AG04450 (cell line): Measurements from ENCODE around the gene HOXA3. TPM values are rescaled to one million over a fixed set of nuclear protein-coding genes. Genes with fewer than 3 reads are reported as not detected.

Experiments used
- CTCF ChIA-PET: fragments of 300-600, 350-600 bp; formaldehyde crosslinking; extraction: SDS; loops from one replicate; lab custom pipeline; 2022; ENCODE audit warnings: antibody characterized with exemption, inconsistent platforms; lab: Charles Lee
- POLR2A ChIA-PET: fragments of 350-600 bp; formaldehyde crosslinking; extraction: SDS; loops from one replicate; lab custom pipeline; 2021; ENCODE audit warnings: antibody characterized with exemption, inconsistent platforms; lab: Yijun Ruan, JAX
- DNase-seq: peaks from one replicate; pipeline ENCODE4 v3.0.0-alpha.2; 2011; ENCODE audit warnings: low read depth, low spot score
- H3K27ac ChIP-seq: one replicate; pipeline ENCODE4 v1.5.1; 2012; ENCODE audit warnings: low read depth, low read length, control low read depth
- H3K27me3 ChIP-seq: one replicate; pipeline ENCODE4 v1.6.0; 2012; ENCODE audit warnings: low read length; ENCODE audit not compliant: control insufficient read depth, insufficient read depth
- H3K4me3 ChIP-seq: 2 replicates; pipeline ENCODE4 v1.5.1; 2011; ENCODE audit warnings: mild to moderate bottlenecking, low read depth, low read length, control low read depth
- H3K9me3 ChIP-seq: 2 replicates; pipeline ENCODE4 v1.5.1; 2012; ENCODE audit warnings: low read length; ENCODE audit not compliant: control insufficient read depth, insufficient read depth
- CTCF ChIP-seq: IDR thresholded peaks from 2 replicates; pipeline ENCODE4 v1.5.1; 2011; ENCODE audit warnings: low read depth, low read length, control low read depth, inconsistent platforms
- polyA plus RNA-seq: library from polyadenylated mRNA; depleted of rRNA; stranded (reverse); fragments of >200 nt; gene quantifications from 2 replicates; pipeline ENCODE4 v1.2.3, GENCODE V29; 2011

The HOXA3 gene
- polyA plus RNA-seq, 1 experiment, result 1.6 TPM

DNA sequence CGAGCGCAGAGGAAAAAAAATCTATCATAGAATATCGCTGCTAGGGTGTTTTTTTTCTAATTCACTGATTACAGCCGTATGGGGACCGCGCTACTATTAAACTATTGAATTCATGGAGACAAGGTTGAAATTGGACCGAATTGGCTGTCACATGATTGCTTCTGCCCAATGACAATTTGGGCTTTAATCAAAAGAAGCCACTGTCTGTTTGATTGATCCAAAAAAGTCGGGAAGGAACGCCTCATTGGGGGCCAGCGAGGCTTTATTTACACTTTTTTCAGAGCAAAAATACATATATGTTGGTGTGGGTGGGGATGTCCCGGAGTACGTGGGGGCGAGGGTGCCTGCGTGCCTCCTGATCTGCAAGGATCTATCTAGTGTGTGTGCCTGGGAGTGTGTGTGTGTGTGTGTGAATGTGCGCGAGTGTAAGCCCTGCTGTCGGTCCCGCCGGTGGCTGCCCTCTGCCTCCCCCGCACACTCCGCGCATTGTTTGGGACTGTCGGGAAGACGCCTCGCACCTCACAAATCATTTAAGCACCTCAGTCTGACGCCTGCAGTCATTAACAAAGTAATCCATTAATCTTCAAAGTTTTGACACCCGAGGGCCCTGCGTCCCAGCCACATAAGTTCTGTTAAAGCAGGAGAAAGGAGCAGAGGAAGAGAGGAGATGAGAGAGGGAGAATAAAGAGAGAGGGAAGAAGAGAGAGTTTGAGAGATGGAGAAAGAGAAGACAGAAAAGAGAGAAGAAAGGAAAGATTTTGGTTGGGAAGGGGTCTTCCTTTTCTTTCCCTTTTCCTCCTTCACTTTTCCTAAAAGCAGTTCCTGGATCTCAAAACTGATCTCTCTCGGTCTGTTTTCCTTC, 49.6 kb downstream of the HOXA3 start, which contains the start of gene HOXA2:
HOXA2 (minus strand) TSS at position 103 of the 862 bp plus-strand sequence. CDS start 183 bp downstream, outside the sequence.
- H3K4me3 ChIP-seq, result peak within 1 kb of the TSS; percentile 70
- ChIA-PET CTCF (interaction anchor here (0.6 kb wide), 1 partner anchor 249 kb away, joined by 3 read pairs; no protein-coding TSS in a partner anchor), POLR2A (interaction anchor here (0.7 kb wide), 1 partner anchor 17 kb away, joined by 3 read pairs; no protein-coding TSS in a partner anchor)
- H3K27me3 ChIP-seq, result no peaks in the 10 kb centered on the region
- no peak for TF ChIP-seq CTCF
- DNase-seq, result no peak
- H3K27ac ChIP-seq, result peak within 1 kb of the TSS; percentile 93
- peaks cover 4% of the 10 kb centered on the region; the same call in 1 of the 2 replicates for H3K9me3 ChIP-seq

GRCh38 chr7:27101957-27102580, 50.3 kb downstream of the HOXA3 start:
- H3K27ac ChIP-seq, result peak overlapping the region; percentile 93
- TF ChIP-seq CTCF, result no peak
- no peaks in the 10 kb centered on the region for H3K27me3 ChIP-seq
- DNase-seq, result no peak
- H3K4me3 ChIP-seq, result peak overlapping the region; percentile 70
- POLR2A ChIA-PET, result interaction anchor here (1.0 to 1.4 kb wide), 3 partner anchors 9 to 13 kb away, joined by 3 to 13 read pairs (median 5); no protein-coding TSS in a partner anchor
- CTCF ChIA-PET, result interaction anchor here (3.9 kb wide), 1 partner anchor 42 kb away, joined by 23 read pairs; the partner anchor contains the start of gene HOXA5
- peaks cover 4% of the 10 kb centered on the region; the same call in 1 of the 2 replicates for H3K9me3 ChIP-seq

DNA sequence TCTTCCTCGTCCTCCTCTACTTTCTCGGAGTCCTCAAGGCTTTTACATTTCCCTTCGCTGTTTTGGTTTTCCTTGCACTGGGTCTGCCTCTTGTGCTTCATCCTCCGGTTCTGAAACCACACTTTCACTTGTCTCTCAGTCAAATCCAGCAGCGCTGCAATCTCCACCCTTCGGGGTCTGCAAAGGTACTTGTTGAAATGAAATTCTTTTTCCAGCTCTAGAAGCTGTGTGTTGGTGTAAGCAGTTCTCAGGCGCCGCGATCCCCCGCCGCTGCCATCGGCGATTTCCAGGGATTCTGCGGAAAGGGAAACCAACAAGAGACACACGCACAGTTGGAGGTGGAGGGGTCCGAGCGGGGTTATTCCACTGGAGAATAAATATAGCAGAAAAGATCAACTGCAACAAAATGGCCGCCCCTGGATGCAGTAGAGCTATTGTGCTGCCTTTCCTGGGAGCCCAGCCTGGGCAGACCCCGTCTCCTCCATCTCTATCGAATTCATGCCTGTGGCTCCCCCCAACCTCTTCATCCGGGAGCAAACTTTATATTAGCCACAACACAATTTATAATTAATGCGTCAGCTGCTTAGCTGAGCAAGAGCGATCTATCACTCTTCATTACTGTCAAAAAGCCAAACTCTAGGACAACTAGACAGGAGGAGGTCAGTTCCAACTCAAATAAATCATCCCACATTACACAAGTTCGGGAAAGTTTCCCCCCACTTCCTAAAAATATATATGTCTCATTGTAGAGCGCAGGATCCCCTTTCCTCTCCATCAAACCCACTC, 51.0 kb downstream of the HOXA3 start:
- no peak for TF ChIP-seq CTCF
- Histone ChIP-seq H3K27me3 (no peaks in the 10 kb centered on the region), H3K9me3 (peaks cover 4% of the 10 kb centered on the region; the same call in 1 of the 2 replicates), H3K27ac (peak overlapping the region; percentile 93), H3K4me3 (peak overlapping the region; percentile 70)
- DNase-seq, result no peak
- ChIA-PET POLR2A (interaction anchor here (1.0 to 1.4 kb wide), 3 partner anchors 10 to 14 kb away, joined by 3 to 13 read pairs (median 5); no protein-coding TSS in a partner anchor), CTCF (interaction anchor here (1.2 to 5.6 kb wide), 4 partner anchors 33 to 420 kb away, joined by 3 to 28 read pairs (median 14); partner anchors contain the start of gene HOXA5)

DNA sequence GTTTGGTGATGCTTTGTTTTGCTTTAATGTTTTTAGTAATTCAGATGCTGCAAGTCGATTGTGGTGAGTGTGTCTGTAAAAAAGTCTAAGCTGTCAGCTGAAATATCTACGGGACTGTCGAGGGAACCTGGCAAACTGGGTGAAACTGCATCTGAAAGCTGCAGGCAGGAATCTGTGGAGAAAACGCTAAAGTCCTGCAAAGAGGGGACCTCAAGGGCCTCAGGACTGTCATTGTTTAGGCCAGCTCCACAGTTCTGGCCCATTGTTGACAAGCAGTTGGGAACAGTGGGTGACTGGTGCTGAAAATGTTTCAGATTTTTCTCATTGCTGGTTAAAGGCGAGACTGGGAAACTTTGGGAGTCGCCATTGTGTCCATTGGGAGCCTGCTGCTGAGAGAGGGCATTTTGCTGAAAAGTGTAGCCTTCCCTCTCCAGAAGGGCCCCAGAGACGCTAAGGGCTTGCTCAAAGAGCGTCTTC, 51.7 kb downstream of the HOXA3 start:
- 0 out of 2 replicates have a peak, but pooled peaks have one; percentile 3 for TF ChIP-seq CTCF
- no peak for DNase-seq
- peaks cover 4% of the 10 kb centered on the region; the same call in 1 of the 2 replicates for H3K9me3 ChIP-seq
- H3K27ac ChIP-seq, result peak overlapping the region; percentile 93
- ChIA-PET CTCF (interaction anchor here (0.6 to 5.6 kb wide), 7 partner anchors 17 to 903 kb away, joined by 3 to 28 read pairs (median 4); partner anchors contain the start of gene HOXA5), POLR2A (interaction anchor here (1.0 to 1.7 kb wide), 4 partner anchors 10 to 43 kb away, joined by 3 to 13 read pairs (median 4); partner anchors contain the start of gene HOXA5)
- no peaks in the 10 kb centered on the region for H3K27me3 ChIP-seq
- H3K4me3 ChIP-seq, result peak overlapping the region; percentile 70
